Right lobe of liver (tissue), 4 donors: ENCODE results near the gene LAMB1.

ENCODE experiments used
- CTCF ChIP-seq, 4 donors: fragments of 200-600 bp in 3 of 4; fragments of 450-650 bp in 1 of 4; IDR thresholded peaks; one replicate each; pipeline versions ENCODE4 v1.5.1 to v1.8.0; 2016 to 2022; ENCODE audit warnings: antibody characterized with exemption in 4 of 4, mild to moderate bottlenecking in 2 of 4
- POLR2A ChIP-seq: fragments of 450-650 bp; IDR thresholded peaks from one replicate; pipeline ENCODE4 v1.6.1; 2017; ENCODE audit warnings: antibody characterized with exemption, mild to moderate bottlenecking
- donor health status: DM: no; HTN: no; CAD: no.
- donor health status: DM: no; HTN: no; CAD: no.
- donor health status: DM: no; HTN: yes; CAD: no.

GRCh38 chr7:107973861-107974260 lies 29.1 kb downstream of the LAMB1 start:
- no peak for TF ChIP-seq POLR2A
- TF ChIP-seq CTCF (IDR thresholded peaks at IDR 0.05): no peak
